ENCODE results near the gene CD99L2. TPM values are rescaled to one million over a fixed set of nuclear protein-coding genes. Genes with fewer than 3 reads are reported as not detected.

The CD99L2 gene
- total RNA-seq, 1 donor from 2014 or later = 49.9 TPM

DNA sequence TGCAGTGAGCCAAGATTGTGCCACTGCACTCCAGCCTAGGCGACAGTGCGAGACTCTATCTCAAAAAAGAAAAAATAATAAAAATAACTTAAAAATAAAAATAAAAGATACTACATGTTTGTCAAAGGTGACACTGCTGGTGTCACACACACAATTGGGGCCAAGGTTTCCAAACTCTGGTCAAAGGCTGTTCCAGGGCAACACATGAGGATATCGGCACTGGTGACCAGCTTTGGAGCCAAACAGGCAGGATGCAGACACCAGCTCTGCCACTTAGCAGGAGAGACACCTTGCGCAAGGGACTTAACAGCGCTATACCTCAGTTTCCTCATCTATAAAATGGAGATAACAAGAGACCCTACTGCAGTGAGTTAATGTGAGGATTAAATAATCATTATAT lies 52.3 kb downstream of the CD99L2 start:
- no peaks in the 10 kb centered on the region for H3K36me3 Mint-ChIP-seq (ENCODE audit: unreplicated experiment)
- TF ChIP-seq, protein P1, sequence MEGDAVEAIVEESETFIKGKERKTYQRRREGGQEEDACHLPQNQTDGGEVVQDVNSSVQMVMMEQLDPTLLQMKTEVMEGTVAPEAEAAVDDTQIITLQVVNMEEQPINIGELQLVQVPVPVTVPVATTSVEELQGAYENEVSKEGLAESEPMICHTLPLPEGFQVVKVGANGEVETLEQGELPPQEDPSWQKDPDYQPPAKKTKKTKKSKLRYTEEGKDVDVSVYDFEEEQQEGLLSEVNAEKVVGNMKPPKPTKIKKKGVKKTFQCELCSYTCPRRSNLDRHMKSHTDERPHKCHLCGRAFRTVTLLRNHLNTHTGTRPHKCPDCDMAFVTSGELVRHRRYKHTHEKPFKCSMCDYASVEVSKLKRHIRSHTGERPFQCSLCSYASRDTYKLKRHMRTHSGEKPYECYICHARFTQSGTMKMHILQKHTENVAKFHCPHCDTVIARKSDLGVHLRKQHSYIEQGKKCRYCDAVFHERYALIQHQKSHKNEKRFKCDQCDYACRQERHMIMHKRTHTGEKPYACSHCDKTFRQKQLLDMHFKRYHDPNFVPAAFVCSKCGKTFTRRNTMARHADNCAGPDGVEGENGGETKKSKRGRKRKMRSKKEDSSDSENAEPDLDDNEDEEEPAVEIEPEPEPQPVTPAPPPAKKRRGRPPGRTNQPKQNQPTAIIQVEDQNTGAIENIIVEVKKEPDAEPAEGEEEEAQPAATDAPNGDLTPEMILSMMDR (IDR thresholded peaks at IDR 0.05; ENCODE audit: partially characterized antibody, unreplicated experiment) = no peak
- H3K9me3 Mint-ChIP-seq (ENCODE audit: unreplicated experiment) = no peaks in the 10 kb centered on the region
- peaks cover 19% of the 10 kb centered on the region for H3K4me1 Mint-ChIP-seq (ENCODE audit: low read depth, unreplicated experiment)
- H3K27me3 Mint-ChIP-seq (ENCODE audit: unreplicated experiment) = peaks cover 1% of the 10 kb centered on the region
- H3K27ac Mint-ChIP-seq (ENCODE audit: unreplicated experiment) = no peak overlapping the region
- H3K4me3 Mint-ChIP-seq (ENCODE audit: unreplicated experiment) = no peak overlapping the region
- no peak for DNase-seq

DNA sequence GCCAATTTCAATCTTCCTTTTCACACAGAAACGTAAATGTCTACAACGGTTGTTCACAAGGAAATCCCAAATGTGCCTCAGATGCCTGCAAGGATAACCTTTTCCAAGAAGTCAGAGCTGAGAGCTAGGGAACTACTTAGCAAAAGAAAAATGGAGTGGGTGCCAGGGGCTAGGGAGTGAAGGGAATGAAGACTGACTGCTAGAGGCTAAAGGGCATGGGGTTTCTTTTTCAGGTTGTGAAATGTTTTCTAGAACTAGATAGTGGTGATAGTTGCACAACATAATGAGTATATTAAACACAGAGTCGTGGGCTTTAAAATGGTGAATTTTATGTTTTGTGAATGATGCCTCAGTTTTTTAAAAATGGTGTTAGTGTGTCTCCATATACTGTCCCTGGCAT lies 53.4 kb downstream of the CD99L2 start:
- DNase-seq = no peak
- Mint-ChIP-seq H3K27me3 (ENCODE audit: unreplicated experiment) (peaks cover 1% of the 10 kb centered on the region), H3K4me3 (ENCODE audit: unreplicated experiment) (no peak overlapping the region), H3K36me3 (ENCODE audit: unreplicated experiment) (no peaks in the 10 kb centered on the region), H3K27ac (ENCODE audit: unreplicated experiment) (no peak overlapping the region), H3K4me1 (ENCODE audit: low read depth, unreplicated experiment) (peaks cover 21% of the 10 kb centered on the region), H3K9me3 (ENCODE audit: unreplicated experiment) (no peaks in the 10 kb centered on the region)
- TF ChIP-seq, protein P1 (IDR thresholded peaks at IDR 0.05; ENCODE audit: partially characterized antibody, unreplicated experiment) = no peak

DNA sequence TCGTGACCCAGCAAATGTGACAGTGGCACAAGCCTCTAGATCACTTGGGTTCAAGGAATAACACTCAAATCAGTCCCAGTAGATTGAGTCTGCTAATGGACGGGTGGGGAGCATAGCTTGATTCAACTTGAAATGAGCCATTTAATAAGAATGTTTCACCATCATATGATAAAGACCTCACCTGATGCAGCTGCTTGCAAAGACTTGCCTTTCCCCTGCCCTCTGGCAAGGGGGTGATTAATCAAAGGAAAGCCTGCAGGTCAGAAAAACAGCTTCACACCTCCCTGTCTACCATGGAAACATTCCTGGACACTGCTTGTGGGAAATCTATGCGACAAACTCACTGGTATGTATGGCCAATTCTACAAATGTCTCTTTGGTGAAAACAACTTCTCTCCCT lies 54.5 kb downstream of the CD99L2 start:
- H3K9me3 Mint-ChIP-seq (ENCODE audit: unreplicated experiment) = no peaks in the 10 kb centered on the region
- H3K4me1 Mint-ChIP-seq (ENCODE audit: low read depth, unreplicated experiment) = peaks cover 21% of the 10 kb centered on the region
- peaks cover 1% of the 10 kb centered on the region for H3K27me3 Mint-ChIP-seq (ENCODE audit: unreplicated experiment)
- TF ChIP-seq, protein P1 (IDR thresholded peaks at IDR 0.05; ENCODE audit: partially characterized antibody, unreplicated experiment) = no peak
- no peaks in the 10 kb centered on the region for H3K36me3 Mint-ChIP-seq (ENCODE audit: unreplicated experiment)
- no peak for DNase-seq
- no peak overlapping the region for H3K27ac Mint-ChIP-seq (ENCODE audit: unreplicated experiment)
- H3K4me3 Mint-ChIP-seq (ENCODE audit: unreplicated experiment) = no peak overlapping the region

DNA sequence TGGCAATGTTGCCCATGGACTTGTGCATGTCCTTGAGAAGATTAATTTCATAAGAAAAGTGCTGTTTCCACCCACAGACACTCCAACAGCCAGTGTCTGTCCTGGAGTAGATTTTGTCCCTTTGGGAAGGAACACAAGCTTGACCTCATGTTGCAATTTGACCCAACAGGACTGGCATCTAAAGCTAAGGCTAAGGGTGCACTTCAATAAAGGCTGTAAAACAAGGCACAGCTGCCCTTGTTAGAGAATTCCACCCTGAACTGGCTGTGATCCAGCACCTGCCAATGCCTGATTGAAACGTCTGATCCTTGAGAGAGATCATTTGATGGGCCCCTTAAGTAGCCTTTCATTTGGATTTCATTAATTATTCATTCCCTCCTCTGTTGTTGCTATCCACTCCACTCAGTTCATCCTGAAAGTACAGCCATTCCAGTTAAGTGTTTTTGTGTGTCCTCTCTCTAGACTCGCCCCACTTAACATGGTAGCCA lies 56.2 kb downstream of the CD99L2 start:
- Mint-ChIP-seq H3K4me1 (ENCODE audit: low read depth, unreplicated experiment) (peaks cover 16% of the 10 kb centered on the region), H3K36me3 (ENCODE audit: unreplicated experiment) (no peaks in the 10 kb centered on the region), H3K4me3 (ENCODE audit: unreplicated experiment) (no peak overlapping the region), H3K27ac (ENCODE audit: unreplicated experiment) (peak overlapping the region; percentile 68), H3K9me3 (ENCODE audit: unreplicated experiment) (no peaks in the 10 kb centered on the region), H3K27me3 (ENCODE audit: unreplicated experiment) (peaks cover 1% of the 10 kb centered on the region)
- DNase-seq = peak; percentile 18
- TF ChIP-seq, protein P1 (IDR thresholded peaks at IDR 0.05; ENCODE audit: partially characterized antibody, unreplicated experiment) = no peak

DNA sequence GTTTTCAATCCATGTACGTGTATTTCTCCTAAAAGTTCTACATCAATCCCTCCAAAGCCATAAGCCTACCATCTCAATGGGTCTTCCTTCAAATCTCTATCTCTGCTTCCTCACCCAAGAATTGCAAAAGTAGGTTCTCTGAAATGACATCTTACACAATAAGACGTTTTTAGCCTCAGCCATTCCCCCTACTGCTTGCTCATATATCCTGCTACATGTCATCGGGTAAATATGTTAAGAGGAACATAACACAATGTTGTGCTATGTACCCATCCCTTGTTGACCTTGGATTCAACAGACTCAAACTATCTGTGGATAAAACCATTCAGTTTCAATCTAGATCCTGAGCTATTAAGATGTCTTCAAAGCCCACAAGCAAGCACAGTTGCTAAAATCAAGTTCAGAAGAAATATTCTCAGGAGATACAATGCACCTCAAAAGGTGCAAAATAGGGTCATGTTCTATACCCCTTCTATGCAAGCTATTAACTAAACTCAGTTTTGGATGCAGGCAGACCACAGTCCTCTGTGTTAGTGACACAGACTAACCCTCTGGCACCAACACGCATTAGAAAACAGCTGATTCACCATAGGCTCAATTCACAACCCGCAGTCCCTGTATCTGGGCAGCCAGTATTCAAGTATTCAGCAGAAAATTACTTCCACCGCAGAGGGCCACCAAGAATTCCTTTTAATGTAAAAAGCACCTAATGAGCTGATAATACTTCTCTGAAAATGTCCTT lies 56.8 kb downstream of the CD99L2 start:
- no peak for DNase-seq
- no peaks in the 10 kb centered on the region for H3K36me3 Mint-ChIP-seq (ENCODE audit: unreplicated experiment)
- TF ChIP-seq, protein P1 (IDR thresholded peaks at IDR 0.05; ENCODE audit: partially characterized antibody, unreplicated experiment) = no peak
- peak overlapping the region; percentile 30 for H3K4me3 Mint-ChIP-seq (ENCODE audit: unreplicated experiment)
- H3K27ac Mint-ChIP-seq (ENCODE audit: unreplicated experiment) = peak overlapping the region; percentile 68
- peaks cover 1% of the 10 kb centered on the region for H3K27me3 Mint-ChIP-seq (ENCODE audit: unreplicated experiment)
- peaks cover 13% of the 10 kb centered on the region for H3K4me1 Mint-ChIP-seq (ENCODE audit: low read depth, unreplicated experiment)
- H3K9me3 Mint-ChIP-seq (ENCODE audit: unreplicated experiment) = no peaks in the 10 kb centered on the region

Data from glutamatergic neuron (in vitro differentiated cells).